Fibroblast of skin of left biceps (primary cell): ENCODE results near the gene JUND.

Experiments used
- DNase-seq, 2 experiments: peaks; one replicate each; pipeline ENCODE4 v3.0.0-alpha.2; 2013; ENCODE audit warnings: low read depth in 2 of 2

JUND gene

DNA sequence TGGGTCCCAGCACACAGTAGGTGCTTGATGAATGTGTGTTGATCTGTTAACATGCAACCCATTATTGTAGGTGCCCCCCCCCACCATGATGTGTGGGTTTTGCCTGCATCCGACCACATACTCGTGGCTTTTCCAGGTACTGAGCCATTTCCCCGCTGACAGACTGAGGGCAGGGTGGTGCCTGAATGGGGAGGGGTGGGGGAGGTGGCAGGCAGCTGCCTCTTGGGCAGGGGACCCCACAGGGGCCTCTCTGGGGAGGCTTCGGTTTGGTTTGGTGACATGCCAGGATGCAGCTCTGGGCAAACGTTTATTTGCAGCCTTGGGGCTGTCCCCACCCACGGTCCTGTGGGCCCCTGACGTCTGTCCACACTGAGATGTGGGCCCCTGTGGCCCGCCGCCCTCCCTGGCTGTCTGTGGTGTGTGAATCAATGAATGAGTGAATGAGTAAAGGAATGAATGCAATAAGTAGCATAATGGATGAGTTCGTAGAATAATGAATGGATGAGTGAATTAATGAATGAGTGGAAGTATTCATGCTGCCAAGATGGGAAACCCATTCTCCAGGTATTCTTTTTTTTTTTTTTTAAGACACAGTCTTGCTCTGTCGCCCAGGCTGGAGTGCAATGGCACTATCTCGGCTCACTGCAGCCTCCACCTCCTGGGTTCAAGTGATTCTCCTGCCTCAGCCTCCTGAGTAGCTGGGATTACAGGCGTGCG lies 9.0 kb upstream of the JUND start:
- DNase-seq: no peak

GRCh38 chr19:18289471-18290301 lies 8.3 kb upstream of the JUND start:
- DNase-seq: no peak

DNA sequence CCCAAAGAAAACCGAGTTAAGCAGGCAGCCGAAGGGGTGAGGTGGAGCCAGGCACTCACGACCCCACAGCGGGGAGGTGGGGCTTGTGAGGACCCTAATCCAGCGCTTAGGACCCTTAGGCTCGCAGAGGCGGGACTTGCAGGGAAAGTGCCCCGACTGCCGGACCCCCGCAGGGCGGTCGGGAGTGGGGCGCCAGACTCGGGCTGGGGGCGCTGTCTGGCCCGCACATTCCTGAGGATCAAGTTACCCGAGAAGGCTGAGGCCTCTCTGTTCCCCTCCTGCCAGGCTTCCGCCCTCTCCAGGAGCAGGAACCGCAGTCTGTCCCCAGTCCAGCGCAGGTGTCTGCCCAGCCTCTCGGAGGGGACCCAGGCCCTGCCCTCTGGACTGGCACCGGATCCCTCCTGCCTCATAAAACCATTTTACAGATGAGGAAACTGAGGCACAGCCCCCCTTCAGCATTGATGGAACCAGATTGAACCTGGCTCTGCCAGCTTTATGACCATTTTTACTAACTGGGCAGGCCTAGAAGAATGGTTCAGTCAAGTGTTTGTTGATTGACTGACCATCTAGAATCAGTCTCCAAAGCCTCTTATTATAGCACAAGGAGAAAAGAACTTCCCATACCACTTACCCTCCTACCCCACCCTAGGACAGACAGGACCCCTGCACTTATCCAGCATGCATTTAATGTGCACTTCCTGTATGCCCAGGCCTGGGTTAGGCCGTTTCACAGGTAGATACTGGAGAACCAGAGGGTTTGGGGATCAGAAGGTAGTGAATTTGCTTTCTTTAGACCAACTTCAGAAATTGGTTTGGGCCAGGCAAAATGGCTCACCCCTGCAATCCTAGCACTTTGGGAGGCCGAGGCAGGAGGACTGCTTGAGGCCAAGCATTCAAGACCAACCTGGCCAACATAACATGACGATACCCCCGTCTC lies 6.7 kb upstream of the JUND start:
- no peak for DNase-seq

DNA sequence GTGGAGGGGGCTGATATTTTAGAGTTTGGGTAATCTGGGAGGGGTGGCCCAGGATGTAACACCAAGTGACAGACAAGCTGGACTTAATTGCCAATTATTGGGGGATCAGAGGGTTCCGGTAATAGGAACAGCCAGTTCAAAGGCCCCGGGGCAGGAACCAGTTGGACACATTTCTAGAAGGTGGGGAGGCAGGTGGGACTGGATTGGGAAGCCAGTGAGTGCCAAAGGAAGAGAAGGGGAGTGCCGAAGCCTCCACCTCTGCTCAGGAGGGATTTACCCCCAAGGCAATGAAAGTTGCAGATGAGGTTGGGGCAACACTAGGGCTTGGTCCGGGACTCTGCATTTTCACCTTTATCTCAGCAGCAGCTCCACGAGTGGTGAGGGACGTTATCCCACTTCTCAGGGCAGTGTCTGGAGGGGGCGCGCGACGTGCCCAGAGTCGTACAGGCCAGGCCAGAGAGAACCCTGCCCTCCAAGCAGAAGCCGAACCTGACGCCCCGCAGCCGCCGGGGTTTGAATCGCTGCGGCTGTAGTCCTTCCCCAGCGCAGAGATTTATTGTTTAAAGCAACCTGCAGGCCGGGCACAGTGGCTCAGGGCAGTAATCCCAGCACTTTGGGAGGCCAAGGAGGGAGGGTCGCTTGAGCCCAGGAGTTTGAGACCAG lies 5.7 kb upstream of the JUND start:
- DNase-seq: no peak

GRCh38 chr19:18284712-18285360 lies 3.4 kb upstream of the JUND start:
- no peak for DNase-seq

- DNase-seq: no peak
Observed at GRCh38 chr19:18283338-18283737, 1.9 kb upstream of the JUND start.

GRCh38 chr19:18282788-18283141 lies 1.3 kb upstream of the JUND start:
- DNase-seq: no peak

- no peak for DNase-seq
Observed at GRCh38 chr19:18282021-18282787, 782 bp upstream of the JUND start.

DNA sequence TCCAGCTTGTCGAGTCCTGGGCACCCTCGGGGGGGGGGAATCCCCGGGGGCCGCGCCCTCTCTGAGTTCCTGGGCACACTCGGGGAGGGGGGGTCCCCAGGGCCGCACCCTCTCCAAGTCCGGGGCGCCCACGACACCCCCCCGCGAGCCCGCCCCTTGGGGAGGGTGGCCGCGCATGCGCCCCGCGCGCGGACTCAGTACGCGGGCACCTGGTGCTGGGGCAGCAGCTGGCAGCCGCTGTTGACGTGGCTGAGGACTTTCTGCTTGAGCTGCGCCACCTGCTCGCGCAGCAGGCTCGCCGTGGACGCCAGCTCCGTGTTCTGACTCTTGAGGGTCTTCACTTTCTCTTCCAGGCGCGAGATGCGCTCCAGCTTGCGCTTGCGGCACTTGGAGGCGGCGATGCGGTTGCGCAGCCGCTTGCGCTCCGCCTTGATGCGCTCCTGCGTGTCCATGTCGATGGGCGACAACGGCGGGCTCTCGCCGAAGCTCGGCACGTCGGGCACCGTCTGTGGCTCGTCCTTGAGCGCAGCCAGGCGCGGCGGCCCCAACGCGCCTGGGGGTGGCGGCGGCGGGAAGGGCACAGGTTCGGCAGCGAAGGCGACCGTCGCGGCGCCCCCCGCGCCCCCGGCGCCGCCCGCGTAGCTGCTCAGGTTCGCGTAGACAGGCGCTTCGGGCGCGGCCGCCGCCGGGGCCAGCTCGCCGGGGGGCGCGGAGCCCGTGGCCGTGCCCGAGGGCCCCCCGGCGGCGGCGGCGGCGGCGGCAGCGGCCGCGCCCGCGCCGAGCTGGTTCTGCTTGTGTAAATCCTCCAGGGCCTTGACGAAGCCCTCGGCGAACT lies 958 bp downstream of the JUND start:
- no peak for DNase-seq

GRCh38 chr19:18279516-18280246 lies 1.7 kb downstream of the JUND start:
- peak; percentile 87 for DNase-seq

DNA sequence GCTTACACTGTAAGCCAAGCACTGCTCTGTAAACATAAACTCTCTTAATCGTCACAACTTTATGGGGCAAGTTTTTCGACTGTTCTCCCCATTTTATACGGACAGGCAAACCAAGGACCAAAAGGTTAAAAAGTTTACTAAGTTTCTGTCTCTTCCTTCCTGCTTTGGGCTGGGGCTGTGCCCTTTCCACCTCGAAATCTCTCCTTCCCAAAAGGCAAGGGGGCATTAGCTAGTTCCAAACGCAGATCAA lies 2.2 kb downstream of the JUND start:
- no peak for DNase-seq

- DNase-seq: no peak
Observed at GRCh38 chr19:18278521-18279265, 2.7 kb downstream of the JUND start.

GRCh38 chr19:18274781-18275356 lies 6.6 kb downstream of the JUND start:
- DNase-seq: no peak

DNA sequence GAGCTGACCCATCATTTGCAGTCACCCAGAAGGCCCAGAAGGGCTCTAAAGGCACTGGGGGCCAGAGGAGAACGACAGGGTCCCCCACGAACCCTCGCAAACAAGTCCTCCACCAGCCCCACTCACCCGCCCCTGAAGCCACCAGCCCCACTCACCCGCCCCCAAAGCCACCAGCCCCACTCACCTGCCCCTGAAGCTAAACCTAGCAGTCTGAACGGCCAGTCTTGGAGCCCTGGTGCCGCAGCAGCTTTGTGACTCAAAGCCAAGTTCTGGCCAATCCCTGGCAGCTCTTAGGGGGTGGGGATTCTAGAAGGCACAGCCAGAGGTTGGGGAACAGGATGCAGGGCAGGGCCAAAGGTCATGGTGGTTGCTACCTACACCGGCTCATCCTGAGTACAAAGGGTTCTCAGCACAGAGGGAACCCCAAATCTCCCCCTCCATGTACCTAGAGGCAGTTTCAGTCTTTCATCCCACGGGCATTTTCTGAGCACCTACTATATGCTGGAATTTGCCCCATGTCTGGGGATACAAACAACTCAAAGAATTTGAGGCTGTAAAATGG lies 7.1 kb downstream of the JUND start, which contains the start of gene IQCN:
TSS of gene IQCN (minus strand) at position 234 of the 562 bp plus-strand sequence. CDS start 4,974 bp downstream, outside the sequence.
- no peak for DNase-seq

DNA sequence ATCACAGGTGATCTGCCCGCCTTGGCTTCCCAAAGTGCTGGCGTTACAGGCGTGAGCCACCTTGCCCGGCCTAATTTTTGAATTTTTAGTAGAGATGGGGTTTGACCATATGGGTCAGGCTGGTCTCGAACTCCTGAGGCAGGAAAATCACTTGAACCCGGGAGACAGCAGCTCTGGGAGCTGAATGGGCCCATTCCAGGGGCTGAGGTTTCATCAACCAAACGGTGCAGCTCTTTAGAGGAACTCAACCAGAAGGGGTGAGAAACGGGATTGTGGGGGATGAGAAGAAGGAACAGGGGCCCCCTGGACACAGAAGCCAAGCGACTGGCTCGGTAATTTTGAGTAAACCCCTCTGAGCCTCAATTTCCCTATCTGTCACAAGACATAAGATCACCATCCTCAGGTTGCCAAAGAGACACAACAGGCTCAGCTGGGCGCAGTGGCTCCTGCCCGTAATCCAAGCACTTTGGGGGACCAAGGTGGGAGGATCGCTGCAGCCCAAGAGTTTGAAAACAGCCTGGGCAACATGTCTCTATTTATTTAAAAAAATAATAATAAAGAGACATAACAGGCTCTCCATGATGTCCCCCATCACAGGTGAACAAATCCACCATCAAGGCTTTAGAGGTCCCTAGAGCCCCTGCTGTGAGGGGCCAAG lies 7.7 kb downstream of the JUND start:
- no peak for DNase-seq

DNA sequence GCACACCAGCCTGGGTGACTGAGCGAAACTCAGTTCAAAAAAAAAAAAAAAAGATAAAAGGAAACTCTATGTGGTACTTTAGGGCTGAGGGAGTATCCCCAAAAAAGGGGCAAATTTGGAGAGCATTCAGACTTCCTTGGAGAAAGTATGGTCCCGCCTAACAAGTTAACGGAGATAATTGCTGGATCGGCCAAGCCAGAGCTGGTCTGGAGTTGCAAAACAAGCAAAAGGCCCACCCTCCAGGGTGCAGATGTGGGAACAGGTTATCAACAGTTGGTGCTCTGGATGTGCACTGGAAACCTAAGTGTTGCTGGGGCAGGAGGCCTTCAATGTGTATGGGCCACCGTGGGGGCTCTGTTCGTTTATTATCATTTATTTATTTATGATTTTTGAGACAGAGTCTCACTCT lies 10.0 kb downstream of the JUND start:
- DNase-seq: no peak

DNA sequence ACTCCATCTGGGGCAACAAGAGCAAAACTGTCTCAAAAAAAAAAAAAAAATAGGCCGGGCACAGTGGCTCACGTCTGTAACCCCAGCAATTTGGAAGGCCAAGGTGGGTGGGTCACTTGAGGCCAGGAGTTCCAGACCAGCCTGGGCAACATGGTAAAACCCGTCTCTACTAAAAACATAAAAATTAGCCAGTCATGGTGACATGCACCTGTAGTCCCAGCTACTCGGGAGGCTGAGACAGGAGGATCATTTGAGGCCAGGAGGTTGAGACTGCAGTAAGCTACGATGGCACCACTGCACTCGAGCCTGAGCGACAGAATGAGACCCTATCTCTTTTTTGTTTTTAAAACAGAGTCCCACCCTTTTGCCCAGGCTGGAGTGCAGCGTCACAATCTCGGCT lies 11.1 kb downstream of the JUND start:
- no peak for DNase-seq
